Activated CD8-positive, alpha-beta memory T cell treated with anti-CD3 and anti-CD28 coated beads, Interleukin-2, amount 10 ng/mL, durations not matched to agents 7 days and 5 days (primary cell): ENCODE measurements around the gene C18orf32. TPM values are rescaled to one million over a fixed set of nuclear protein-coding genes. Genes with fewer than 3 reads are reported as not detected.

ENCODE experiments used
- ATAC-seq: fragments of 150-1000 bp; cut with Tn5 transposase; one replicate; pipeline ENCODE4 v1.10.0; 2021; ENCODE audit warnings: moderate library complexity
- CTCF ChIA-PET: fragments of 350-600 bp; sonication (Branson Sonifier 250); formaldehyde crosslinking; loops from one replicate; lab custom pipeline; 2021; ENCODE audit warnings: antibody characterized with exemption; lab: Charles Lee
- DNase-seq: peaks from one replicate; pipeline ENCODE4 v3.0.0-alpha.2; 2020
- H3K27ac Mint-ChIP-seq: one replicate; pipeline ENCODE4 v1.8.0; 2021; ENCODE audit warnings: mild to moderate bottlenecking, mixed read lengths
- H3K27me3 Mint-ChIP-seq: one replicate; pipeline ENCODE4 v1.8.0; 2021; ENCODE audit warnings: mixed read lengths
- H3K36me3 Mint-ChIP-seq: one replicate; pipeline ENCODE4 v1.8.0; 2021; ENCODE audit warnings: mild to moderate bottlenecking, mixed read lengths
- H3K4me1 Mint-ChIP-seq: one replicate; pipeline ENCODE4 v1.8.0; 2021; ENCODE audit warnings: mixed read lengths
- H3K4me3 Mint-ChIP-seq: one replicate; pipeline ENCODE4 v1.8.0; 2021; ENCODE audit warnings: mild to moderate bottlenecking, moderate library complexity, mixed read lengths
- H3K9me3 Mint-ChIP-seq: one replicate; pipeline ENCODE4 v1.8.0; 2022; ENCODE audit warnings: low read depth, mixed read lengths
- total RNA-seq, 2 experiments: library from RNA; stranded (reverse); gene quantifications; one replicate each; pipeline ENCODE4 v1.2.3, GENCODE V29; 2021

C18orf32 gene
- total RNA-seq, 2 experiments from 2014 or later = 15.2 to 22.3 TPM

- H3K36me3 Mint-ChIP-seq = peaks cover 45% of the 10 kb centered on the region
- ATAC-seq (no peak), DNase-seq (no peak)
- CTCF ChIA-PET = interaction anchor here (1.5 kb wide), 1 partner anchor 864 kb away, joined by 3 read pairs; no protein-coding TSS in a partner anchor
- H3K27ac Mint-ChIP-seq = no peak overlapping the region
- H3K4me1 Mint-ChIP-seq = peaks cover 44% of the 10 kb centered on the region
- no peaks in the 10 kb centered on the region for H3K9me3 Mint-ChIP-seq
- peaks cover 5% of the 10 kb centered on the region for H3K27me3 Mint-ChIP-seq
- peak overlapping the region; percentile 94 for H3K4me3 Mint-ChIP-seq
Measured at GRCh38 chr18:49492694-49493033, 5.6 kb upstream of the C18orf32 start.

GRCh38 chr18:49491857-49492693 is 5.0 kb upstream of the C18orf32 start, which contains the start of gene RPL17:
Gene RPL17 (minus strand): TSS chr18:49492465.
- ATAC-seq = peak; percentile 82
- peak within 1 kb of the TSS; percentile 94 for H3K4me3 Mint-ChIP-seq
- peak within 1 kb of the TSS; percentile 95 for H3K27ac Mint-ChIP-seq
- peaks cover 50% of the 10 kb centered on the region for H3K36me3 Mint-ChIP-seq
- no peaks in the 10 kb centered on the region for H3K9me3 Mint-ChIP-seq
- CTCF ChIA-PET = no interaction called here
- peak; percentile 94 for DNase-seq
- H3K4me1 Mint-ChIP-seq = peaks cover 50% of the 10 kb centered on the region
- peaks cover 5% of the 10 kb centered on the region for H3K27me3 Mint-ChIP-seq

GRCh38 chr18:49491534-49491856 is 4.5 kb upstream of the C18orf32 start:
- Mint-ChIP-seq H3K36me3 (peaks cover 52% of the 10 kb centered on the region), H3K9me3 (no peaks in the 10 kb centered on the region), H3K4me1 (peaks cover 53% of the 10 kb centered on the region), H3K27ac (peak overlapping the region; percentile 95), H3K27me3 (peaks cover 5% of the 10 kb centered on the region), H3K4me3 (peak overlapping the region; percentile 94)
- CTCF ChIA-PET = no interaction called here
- DNase-seq (no peak), ATAC-seq (no peak)

GRCh38 chr18:49490246-49490762 is 3.3 kb upstream of the C18orf32 start:
- peaks cover 55% of the 10 kb centered on the region for H3K36me3 Mint-ChIP-seq
- CTCF ChIA-PET = no interaction called here
- ATAC-seq (no peak), DNase-seq (no peak)
- H3K27me3 Mint-ChIP-seq = peaks cover 3% of the 10 kb centered on the region
- H3K4me1 Mint-ChIP-seq = peaks cover 60% of the 10 kb centered on the region
- H3K9me3 Mint-ChIP-seq = no peaks in the 10 kb centered on the region
- H3K27ac Mint-ChIP-seq = peak overlapping the region; percentile 95
- H3K4me3 Mint-ChIP-seq = peak overlapping the region; percentile 94

GRCh38 chr18:49487711-49488310 is 777 bp upstream of the C18orf32 start:
- no peaks in the 10 kb centered on the region for H3K9me3 Mint-ChIP-seq
- peak overlapping the region; percentile 95 for H3K27ac Mint-ChIP-seq
- DNase-seq (no peak), ATAC-seq (no peak)
- CTCF ChIA-PET = interaction anchor here (1.3 to 2.0 kb wide), 4 partner anchors 7 to 371 kb away, joined by 3 to 7 read pairs (median 6); no protein-coding TSS in a partner anchor
- no peaks in the 10 kb centered on the region for H3K27me3 Mint-ChIP-seq
- peaks cover 64% of the 10 kb centered on the region for H3K36me3 Mint-ChIP-seq
- H3K4me3 Mint-ChIP-seq = peak overlapping the region; percentile 89
- peaks cover 59% of the 10 kb centered on the region for H3K4me1 Mint-ChIP-seq

- CTCF ChIA-PET = interaction anchor here (0.6 to 2.0 kb wide), 8 partner anchors 9 to 372 kb away, joined by 3 to 7 read pairs (median 4); partner anchors contain the start of gene ACAA2
- H3K27me3 Mint-ChIP-seq = no peaks in the 10 kb centered on the region
- ATAC-seq (peak; percentile 24), DNase-seq (no peak)
- H3K4me1 Mint-ChIP-seq = peaks cover 56% of the 10 kb centered on the region
- peak overlapping the region; percentile 89 for H3K4me3 Mint-ChIP-seq
- no peaks in the 10 kb centered on the region for H3K9me3 Mint-ChIP-seq
- H3K36me3 Mint-ChIP-seq = peaks cover 63% of the 10 kb centered on the region
- H3K27ac Mint-ChIP-seq = peak overlapping the region; percentile 95
Measured at GRCh38 chr18:49486606-49486952, 455 bp downstream of the C18orf32 start.

- CTCF ChIA-PET = interaction anchor here (0.6 to 2.0 kb wide), 6 partner anchors 9 to 373 kb away, joined by 3 to 7 read pairs (median 4); no protein-coding TSS in a partner anchor
- no peak for ATAC-seq
- Mint-ChIP-seq H3K36me3 (peaks cover 59% of the 10 kb centered on the region), H3K4me3 (peak overlapping the region; percentile 89), H3K9me3 (no peaks in the 10 kb centered on the region), H3K27me3 (no peaks in the 10 kb centered on the region), H3K4me1 (peaks cover 55% of the 10 kb centered on the region), H3K27ac (peak overlapping the region; percentile 95)
- no peak for DNase-seq
Measured at GRCh38 chr18:49486134-49486533, 900 bp downstream of the C18orf32 start.

- DNase-seq (no peak), ATAC-seq (no peak)
- CTCF ChIA-PET = interaction anchor here (1.6 to 1.7 kb wide), 2 partner anchors 17 to 58 kb away, joined by 3 to 6 read pairs; no protein-coding TSS in a partner anchor
- Mint-ChIP-seq H3K27me3 (no peaks in the 10 kb centered on the region), H3K27ac (no peak overlapping the region), H3K4me1 (peaks cover 30% of the 10 kb centered on the region), H3K9me3 (no peaks in the 10 kb centered on the region), H3K4me3 (no peak overlapping the region), H3K36me3 (peaks cover 35% of the 10 kb centered on the region)
Measured at GRCh38 chr18:49483198-49483597, 3.8 kb downstream of the C18orf32 start.

GRCh38 chr18:49481907-49482306 is 5.1 kb downstream of the C18orf32 start:
- Mint-ChIP-seq H3K9me3 (no peaks in the 10 kb centered on the region), H3K36me3 (peaks cover 25% of the 10 kb centered on the region), H3K27ac (no peak overlapping the region), H3K4me1 (peaks cover 21% of the 10 kb centered on the region), H3K4me3 (no peak overlapping the region), H3K27me3 (no peaks in the 10 kb centered on the region)
- CTCF ChIA-PET = no interaction called here
- no peak for DNase-seq
- ATAC-seq = no peak

- CTCF ChIA-PET = no interaction called here
- no peak for DNase-seq
- no peak overlapping the region for H3K27ac Mint-ChIP-seq
Measured at GRCh38 chr18:49481317-49481716, 5.7 kb downstream of the C18orf32 start.

GRCh38 chr18:49479381-49480137 is 7.5 kb downstream of the C18orf32 start:
- H3K27ac Mint-ChIP-seq = no peak overlapping the region
- ATAC-seq = peak; percentile 23

More at GRCh38 chr18:49481317-49481716, 5.7 kb downstream of the C18orf32 start:
- Mint-ChIP-seq H3K36me3 (peaks cover 26% of the 10 kb centered on the region), H3K9me3 (no peaks in the 10 kb centered on the region), H3K4me1 (peaks cover 24% of the 10 kb centered on the region), H3K27me3 (no peaks in the 10 kb centered on the region), H3K4me3 (no peak overlapping the region)
- ATAC-seq = no peak

GRCh38 chr18:49476664-49477411 is 10.2 kb downstream of the C18orf32 start:
- DNase-seq (no peak), ATAC-seq (no peak)
- Mint-ChIP-seq H3K4me3 (no peak overlapping the region), H3K4me1 (peaks cover 14% of the 10 kb centered on the region), H3K27me3 (peaks cover 3% of the 10 kb centered on the region), H3K9me3 (no peaks in the 10 kb centered on the region), H3K36me3 (peaks cover 11% of the 10 kb centered on the region), H3K27ac (peak overlapping the region; percentile 24)
- CTCF ChIA-PET = interaction anchor here (0.6 kb wide), 1 partner anchor 65 kb away, joined by 3 read pairs; no protein-coding TSS in a partner anchor

More at GRCh38 chr18:49479381-49480137, 7.5 kb downstream of the C18orf32 start:
- Mint-ChIP-seq H3K27me3 (no peaks in the 10 kb centered on the region), H3K4me1 (peaks cover 18% of the 10 kb centered on the region), H3K36me3 (peaks cover 24% of the 10 kb centered on the region), H3K9me3 (no peaks in the 10 kb centered on the region), H3K4me3 (no peak overlapping the region)
- CTCF ChIA-PET = no interaction called here
- DNase-seq = no peak
